GM21786 (cell line): Measurements from ENCODE around the gene RPS19BP1.

Experiments
- ATAC-seq: cut with Tn5 transposase; IDR thresholded peaks from one replicate; pipeline ENCODE4 v1.9.1; 2021; ENCODE audit not compliant: unreplicated experiment

Gene RPS19BP1

GRCh38 chr22:39559456-39560105 is 27.0 kb upstream of the RPS19BP1 start:
- no peak for ATAC-seq

DNA sequence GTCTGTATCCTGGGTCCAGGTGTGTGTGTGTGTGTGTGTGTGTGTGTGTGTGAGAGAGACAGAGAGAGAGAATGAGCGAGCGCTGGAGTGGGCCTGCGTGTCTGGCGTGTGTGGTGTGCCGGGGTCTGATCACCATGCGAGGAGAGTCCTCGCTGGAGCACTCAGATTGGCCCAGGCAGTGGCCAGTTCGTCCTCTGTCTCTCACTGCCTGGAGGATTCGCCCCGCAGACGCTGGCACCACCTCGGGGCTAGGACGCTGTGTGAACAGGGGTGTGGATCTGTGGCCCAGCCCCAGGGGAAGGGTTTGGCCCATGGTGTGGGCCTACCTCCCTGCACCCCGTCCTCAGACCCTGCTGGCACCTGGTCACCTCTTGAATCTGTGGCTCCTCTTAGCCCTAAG is 26.4 kb upstream of the RPS19BP1 start:
- ATAC-seq: no peak

DNA sequence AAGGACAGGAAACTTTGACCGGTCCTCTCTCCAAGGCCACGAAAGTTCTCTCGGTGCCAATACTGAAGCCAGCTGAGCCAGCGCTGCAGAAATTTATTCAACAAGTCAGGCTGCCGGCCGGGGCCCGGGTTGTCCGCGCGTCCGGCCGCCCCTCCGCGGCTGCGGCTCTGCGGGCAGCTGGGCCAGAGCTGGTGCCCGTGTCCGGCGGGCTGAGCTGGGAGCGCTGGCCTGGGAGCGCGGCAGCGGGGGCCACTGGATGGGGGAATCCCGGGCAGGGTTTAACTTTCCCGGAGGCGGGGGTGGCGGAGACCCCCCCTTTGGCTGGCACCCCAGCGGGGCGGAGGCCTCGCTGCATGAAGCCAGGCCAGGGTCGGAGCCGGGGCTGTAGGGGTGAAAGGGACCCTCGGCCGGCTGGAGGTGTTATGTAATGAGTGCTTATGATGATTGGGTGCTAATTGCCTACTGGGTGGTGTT is 25.7 kb upstream of the RPS19BP1 start:
- no peak for ATAC-seq

DNA sequence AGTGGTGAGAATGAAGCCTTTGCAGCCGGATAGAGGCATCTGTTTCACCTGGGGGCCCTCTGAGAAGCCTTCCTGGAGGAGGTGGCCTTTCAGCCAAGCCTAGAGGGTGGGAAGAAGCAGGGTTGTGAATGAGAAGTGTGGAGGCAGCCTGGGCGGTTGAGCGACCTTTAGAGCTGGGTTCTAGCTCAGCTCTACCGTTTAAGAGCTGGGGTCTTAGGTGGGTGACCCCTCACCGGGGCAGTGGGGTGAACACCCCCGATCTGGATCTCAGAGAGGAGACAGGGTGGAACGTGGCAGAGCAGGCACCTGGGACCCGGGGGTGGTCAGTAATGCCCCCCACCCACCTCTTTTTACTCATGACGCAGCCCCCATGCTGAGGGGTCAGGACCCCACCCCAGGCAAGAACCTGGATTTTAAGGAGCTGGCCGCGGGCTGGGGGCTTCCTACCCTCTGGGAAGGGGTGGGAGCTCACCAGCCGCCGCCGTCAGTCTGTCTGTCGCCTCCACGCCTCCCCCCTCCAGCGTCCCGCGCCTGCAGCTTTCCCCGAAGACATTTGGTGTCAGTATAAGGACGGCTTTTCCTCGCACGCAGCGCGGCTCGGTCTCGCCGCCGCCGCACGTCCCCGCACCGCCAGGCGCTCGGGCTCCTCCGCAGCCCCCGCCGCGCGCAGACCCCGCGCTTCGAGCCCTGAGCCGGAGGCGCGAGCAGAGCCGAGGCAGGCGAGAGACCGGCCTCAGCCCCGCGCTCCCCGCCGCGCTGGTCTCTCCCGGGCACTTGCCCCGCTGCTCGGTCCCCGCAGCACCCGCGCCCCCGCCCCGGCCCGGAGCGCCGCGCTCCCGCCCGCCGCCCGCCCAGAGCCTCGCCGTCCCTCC is 24.7 kb upstream of the RPS19BP1 start:
- no peak for ATAC-seq

GRCh38 chr22:39554151-39554550 is 21.6 kb upstream of the RPS19BP1 start:
- ATAC-seq: no peak

DNA sequence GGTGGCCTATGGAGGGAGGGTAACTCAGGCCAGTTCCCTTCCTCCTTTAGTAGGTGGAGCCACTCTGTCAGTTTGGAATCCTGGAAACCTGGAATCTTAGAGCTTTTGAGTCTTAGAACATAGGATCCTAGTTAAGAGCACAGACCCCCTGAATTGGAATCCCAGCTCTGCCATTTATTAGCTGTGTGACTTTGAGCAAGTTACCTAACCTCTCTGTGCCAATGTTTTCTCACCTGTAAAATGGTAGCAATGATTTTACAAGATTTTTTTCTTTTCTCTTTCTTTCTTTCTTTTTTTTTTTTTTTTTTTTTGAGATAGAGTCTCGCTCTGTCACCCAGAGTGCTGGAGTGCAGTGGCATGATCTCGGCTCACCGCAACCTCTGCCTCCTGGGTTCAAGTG is 20.9 kb upstream of the RPS19BP1 start:
- ATAC-seq: no peak

DNA sequence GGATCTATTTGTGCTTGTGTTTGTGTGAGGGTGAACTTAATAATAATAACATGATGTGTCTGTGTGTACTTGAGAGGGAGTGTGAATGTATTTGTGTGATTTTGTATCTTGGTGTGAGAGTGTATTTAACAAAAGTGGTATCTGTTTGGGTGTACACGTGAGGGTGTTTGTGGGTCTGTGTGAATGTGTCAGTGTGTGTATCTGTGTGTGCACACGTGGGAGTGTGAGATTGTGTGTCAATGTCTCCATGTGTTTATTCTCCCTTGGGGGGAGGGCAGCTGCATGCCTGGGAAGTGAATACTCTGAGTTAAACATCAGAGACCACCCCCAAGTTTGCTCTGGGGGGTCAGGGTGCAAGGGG is 15.0 kb upstream of the RPS19BP1 start:
- no peak for ATAC-seq

DNA sequence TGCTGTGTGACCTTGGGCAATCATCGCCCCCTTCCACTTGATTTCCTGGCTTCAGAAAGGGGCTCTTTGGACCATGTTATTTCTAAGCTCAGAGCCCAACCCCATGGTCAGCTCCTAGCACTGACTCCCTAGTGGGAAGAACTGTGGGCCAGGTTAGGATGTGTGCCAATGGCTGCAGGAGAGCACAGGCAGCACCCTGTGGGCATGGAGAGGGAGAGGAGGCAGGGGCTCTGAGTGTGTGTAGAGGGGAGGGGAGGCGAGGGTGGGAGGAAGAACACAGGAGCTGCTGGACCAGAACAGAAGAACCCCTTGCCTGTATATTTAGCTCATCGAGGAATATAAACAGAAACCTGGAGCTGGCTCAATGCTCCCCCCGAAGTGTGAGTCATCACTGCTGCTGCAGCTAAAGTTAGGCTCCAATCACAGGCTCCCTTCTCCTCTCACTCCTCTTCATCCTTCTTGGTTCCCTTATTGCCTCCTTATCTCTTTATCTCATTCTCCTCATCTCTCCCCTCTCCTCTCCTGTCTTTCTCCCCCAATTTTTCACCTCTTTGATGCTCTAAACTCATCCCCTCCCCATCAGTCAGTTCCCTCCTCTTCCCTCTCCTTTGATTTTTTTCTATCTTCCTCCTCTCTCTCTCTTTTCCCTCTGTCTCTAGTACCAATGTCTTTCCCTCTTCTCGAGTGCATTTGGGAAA is 14.5 kb upstream of the RPS19BP1 start:
- no peak for ATAC-seq

DNA sequence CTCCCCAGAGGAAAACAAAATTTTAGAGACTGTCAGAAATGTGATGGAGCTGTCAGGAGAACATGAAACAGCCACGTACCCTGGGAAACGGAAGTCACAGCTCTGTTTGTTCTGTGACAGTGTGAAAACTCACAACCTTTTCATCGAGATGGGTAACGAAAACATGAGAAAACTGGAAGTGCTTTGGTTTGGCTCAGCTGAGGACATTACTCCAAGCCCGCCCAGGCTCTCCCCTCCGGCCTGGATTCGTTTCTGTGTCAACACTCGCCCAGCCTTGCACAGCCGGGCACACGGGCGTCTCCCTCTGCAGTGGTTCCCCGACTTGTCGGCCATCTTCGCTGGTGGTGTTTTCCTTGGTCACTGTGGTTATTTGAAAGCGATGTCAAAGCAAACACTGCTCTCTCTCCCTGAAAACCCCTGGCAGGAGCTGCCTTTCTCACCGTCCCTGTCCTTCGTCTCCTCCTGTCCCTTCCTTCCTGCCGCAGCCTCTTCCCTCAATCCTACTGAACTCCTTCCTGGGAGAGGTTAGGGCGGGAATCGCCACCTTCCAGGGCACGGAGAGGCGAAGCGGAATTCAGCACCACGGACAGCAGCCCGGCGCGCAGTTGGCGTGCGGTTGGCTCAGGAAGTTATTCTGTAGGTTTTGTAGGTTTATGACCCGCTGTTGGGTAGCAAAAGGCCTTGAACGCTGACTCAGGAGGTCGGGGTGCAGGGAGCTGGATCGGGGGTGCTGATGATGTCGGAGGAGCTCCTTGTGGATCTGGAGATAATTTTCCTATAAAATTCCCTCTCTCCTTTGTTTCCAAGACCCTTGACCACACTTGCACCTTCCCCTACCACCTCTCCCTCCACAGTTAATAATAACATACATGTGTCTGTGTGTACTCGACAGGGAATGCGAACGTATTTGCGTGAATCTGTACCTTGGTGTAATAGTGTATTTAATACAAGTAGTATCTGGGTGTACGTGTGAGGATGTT is 13.1 kb upstream of the RPS19BP1 start:
- no peak for ATAC-seq

DNA sequence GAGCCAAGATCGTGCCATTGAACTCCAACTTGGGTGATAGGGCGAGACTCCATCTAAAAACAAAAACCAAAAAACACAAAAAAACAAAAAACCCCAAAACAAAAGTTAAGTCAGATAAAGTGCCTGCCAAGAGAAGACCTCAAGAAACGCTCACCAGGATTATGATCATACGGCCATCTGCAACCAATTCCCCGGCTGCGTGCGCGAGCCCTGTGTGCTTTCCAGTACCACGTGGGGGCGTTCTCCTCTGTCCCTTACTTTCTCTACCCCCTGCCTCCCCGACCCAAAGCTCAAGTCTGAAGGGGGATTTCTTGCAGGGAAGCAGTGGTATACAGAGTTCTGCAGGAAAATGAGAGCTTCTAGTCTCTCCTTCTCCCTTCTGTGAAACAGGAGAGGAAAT is 10.5 kb upstream of the RPS19BP1 start:
- no peak for ATAC-seq

DNA sequence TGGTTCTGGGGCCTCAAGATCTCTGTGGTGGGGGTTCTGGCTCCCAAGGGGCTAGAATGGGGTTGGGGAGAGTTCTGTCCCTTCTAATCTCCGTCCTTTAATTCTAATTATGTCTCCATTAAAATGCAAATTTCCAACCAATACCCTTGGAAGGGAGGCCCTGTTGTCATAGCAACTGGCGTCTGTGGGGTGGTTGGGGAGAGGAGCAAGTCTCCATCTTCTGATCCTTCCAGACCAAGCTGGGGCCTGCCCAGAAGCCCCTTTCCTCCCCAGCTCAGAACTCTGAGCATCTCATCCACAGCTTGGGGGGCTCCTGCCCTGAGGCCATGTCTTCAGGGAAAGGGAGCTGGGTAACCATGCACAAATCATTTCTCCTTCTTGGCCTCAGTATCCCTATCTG is 5.4 kb upstream of the RPS19BP1 start:
- ATAC-seq: no peak

- no peak for ATAC-seq
Measured at GRCh38 chr22:39536711-39537110, 4.2 kb upstream of the RPS19BP1 start.

DNA sequence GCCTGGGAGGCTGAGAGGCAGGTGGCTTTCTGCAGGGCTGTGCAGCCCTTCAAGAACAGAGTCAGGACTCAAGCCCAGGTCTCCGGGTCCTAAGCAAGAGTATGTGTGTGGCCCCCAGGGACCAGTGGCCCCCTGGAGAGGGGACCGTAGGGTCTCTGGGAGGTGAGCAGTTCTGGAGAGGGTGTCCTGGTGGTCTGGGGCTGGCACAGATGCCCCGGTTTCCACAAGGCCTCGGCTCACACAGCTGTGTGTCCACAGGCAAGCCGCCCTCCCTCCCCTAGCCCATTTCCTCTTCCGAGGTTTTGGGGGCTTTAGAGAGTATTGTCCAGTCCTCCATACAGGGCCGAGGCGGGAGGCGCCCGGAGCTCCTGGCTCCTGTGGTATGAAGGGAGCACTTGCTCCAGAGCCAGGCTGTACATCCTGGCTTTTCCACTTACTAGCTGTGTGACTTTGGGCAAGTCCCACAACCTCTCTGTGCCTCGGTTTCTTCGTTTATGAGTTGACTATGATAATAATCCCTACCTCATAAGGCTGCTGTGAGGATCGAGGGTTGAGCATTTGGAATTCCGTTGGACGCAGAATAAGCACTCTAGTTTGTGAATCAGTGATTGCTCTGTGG is 3.4 kb upstream of the RPS19BP1 start:
- ATAC-seq: no peak

DNA sequence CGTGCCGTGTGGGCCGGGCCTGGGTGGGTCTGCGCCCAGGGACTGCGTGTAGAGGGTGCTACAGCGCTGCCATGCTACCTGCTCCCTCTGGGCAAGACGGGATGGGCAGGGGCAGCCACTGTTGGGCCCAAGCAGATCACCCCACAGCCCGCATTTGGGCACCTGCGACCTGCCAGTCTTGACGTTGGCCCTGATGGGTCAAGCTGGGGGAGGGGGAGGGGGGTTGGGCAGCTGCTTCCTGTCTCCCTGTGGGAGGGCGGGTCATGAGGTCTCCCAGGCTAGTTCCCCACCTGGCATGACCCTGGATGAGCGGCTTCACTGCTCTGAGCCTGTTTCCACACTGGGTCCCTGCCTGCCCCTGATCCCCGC is 2.8 kb upstream of the RPS19BP1 start:
- no peak for ATAC-seq

- ATAC-seq: no peak
Measured at GRCh38 chr22:39534591-39535356, 2.2 kb upstream of the RPS19BP1 start.

DNA sequence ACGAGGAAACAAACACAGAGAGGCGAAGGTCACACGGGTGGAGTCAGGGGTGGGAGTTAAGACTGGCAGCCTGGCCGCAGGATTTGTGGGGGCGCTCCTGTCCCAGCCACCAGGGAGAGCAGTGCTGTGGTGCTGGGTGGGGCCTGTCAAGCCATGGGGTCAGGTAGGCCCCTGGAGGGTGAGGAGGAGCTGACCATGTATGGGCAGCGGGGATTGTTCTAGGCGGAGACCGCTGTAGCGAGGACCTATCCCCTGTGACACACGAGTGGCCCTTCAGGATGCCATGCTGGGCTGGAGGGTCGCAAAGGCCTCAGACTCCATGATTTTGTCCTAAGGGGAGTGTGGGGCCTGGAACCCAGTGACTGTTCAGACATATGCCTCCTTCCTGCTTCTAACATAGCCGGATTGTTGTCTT is 1.6 kb upstream of the RPS19BP1 start:
- no peak for ATAC-seq

GRCh38 chr22:39530692-39531331 is 1.7 kb downstream of the RPS19BP1 start:
- ATAC-seq: no peak

DNA sequence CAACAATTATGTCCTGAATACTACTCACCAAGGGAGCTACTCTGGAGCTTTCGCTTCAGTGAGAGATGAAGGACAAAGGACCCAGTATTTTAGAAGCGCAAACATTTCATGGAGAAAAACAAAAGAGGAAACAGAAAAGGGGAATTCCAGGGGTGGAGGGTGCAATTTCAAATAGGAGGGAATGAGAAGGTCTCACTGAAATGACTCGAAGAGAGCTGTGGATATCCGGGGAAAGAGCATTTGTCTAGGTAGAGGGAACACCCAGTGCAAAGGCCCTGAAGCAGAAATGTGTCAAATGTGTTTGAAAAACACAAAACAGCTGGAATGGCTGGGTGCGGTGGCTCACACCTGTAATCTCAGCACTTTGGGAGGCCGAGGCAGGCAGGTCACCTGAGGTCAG is 2.4 kb downstream of the RPS19BP1 start:
- no peak for ATAC-seq

GRCh38 chr22:39529487-39529851 is 3.1 kb downstream of the RPS19BP1 start:
- ATAC-seq: no peak
